Measurements from ENCODE around the gene STOML3.

DNA sequence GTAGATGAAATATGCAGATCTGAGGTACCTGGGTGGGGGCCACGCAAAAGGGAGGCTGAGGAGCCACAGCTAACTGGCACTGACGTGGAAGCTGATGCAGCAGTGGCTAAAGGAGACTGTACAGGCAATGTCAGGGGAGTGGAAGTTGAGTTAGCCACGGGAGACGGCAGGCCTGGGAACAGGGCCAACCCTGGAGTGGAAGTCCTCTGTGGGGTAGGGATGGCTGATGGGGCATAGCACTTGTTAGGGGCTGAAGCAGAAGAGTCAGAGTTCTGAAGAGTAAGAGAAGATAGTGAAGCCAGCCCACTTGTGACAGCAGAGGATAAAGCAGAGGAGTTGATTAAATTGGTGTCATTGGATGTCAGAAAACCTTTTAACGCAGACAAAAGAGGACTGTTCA lies 22.8 kb upstream of the STOML3 start:
- TF ChIP-seq, protein P1, sequence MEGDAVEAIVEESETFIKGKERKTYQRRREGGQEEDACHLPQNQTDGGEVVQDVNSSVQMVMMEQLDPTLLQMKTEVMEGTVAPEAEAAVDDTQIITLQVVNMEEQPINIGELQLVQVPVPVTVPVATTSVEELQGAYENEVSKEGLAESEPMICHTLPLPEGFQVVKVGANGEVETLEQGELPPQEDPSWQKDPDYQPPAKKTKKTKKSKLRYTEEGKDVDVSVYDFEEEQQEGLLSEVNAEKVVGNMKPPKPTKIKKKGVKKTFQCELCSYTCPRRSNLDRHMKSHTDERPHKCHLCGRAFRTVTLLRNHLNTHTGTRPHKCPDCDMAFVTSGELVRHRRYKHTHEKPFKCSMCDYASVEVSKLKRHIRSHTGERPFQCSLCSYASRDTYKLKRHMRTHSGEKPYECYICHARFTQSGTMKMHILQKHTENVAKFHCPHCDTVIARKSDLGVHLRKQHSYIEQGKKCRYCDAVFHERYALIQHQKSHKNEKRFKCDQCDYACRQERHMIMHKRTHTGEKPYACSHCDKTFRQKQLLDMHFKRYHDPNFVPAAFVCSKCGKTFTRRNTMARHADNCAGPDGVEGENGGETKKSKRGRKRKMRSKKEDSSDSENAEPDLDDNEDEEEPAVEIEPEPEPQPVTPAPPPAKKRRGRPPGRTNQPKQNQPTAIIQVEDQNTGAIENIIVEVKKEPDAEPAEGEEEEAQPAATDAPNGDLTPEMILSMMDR (IDR thresholded peaks at IDR 0.05), result no peak
- TF ChIP-seq EZH2 (IDR thresholded peaks at IDR 0.05) (no peak), EZH2phosphoT487 (IDR thresholded peaks at IDR 0.05) (no peak)

All from neural progenitor cell (in vitro differentiated cells).